Duodenal mucosa (tissue), 2 donors: ENCODE measurements around the gene ARHGEF3.

Experiments used
- H3K27ac ChIP-seq: one replicate; pipeline ENCODE4 v1.7.0; 2013; ENCODE audit warnings: low read depth, low read length
- H3K27me3 ChIP-seq, 2 donors: one replicate each; pipeline ENCODE4 v1.7.0; 2013; ENCODE audit warnings: low read length in 2 of 2, control low read depth in 1 of 2; ENCODE audit not compliant: insufficient read depth in 2 of 2, control insufficient read depth in 1 of 2
- H3K36me3 ChIP-seq, 2 donors: one replicate each; pipeline ENCODE4 v1.7.0; 2013; ENCODE audit warnings: low read length in 2 of 2, control low read depth in 1 of 2; ENCODE audit not compliant: insufficient read depth in 2 of 2, control insufficient read depth in 1 of 2
- H3K4me1 ChIP-seq, 2 donors: one replicate each; pipeline ENCODE4 v1.7.0; 2013; ENCODE audit warnings: low read length in 2 of 2, control low read depth in 1 of 2; ENCODE audit not compliant: insufficient read depth in 2 of 2, control insufficient read depth in 1 of 2
- H3K4me3 ChIP-seq, 2 donors: one replicate each; pipeline ENCODE4 v1.7.0; 2013; ENCODE audit warnings: low read length in 2 of 2, low read depth in 1 of 2
- H3K9ac ChIP-seq, 2 donors: one replicate each; pipeline ENCODE4 v1.7.0; 2013; ENCODE audit warnings: low read length in 2 of 2, low read depth in 1 of 2
- H3K9me3 ChIP-seq, 2 donors: one replicate each; pipeline ENCODE4 v1.7.0; 2013; ENCODE audit warnings: low read length in 2 of 2, control low read depth in 1 of 2; ENCODE audit not compliant: control insufficient read depth in 1 of 2

The ARHGEF3 gene

GRCh38 chr3:56811546-56812202 lies 9.9 kb upstream of the ARHGEF3 start:
- Histone ChIP-seq H3K4me3 (no peak overlapping the region), H3K36me3 (no peaks in the 10 kb centered on the region), H3K9ac (no peak overlapping the region), H3K27ac (no peak overlapping the region), H3K9me3 (no peaks in the 10 kb centered on the region), H3K27me3 (no peaks in the 10 kb centered on the region), H3K4me1 (no peaks in the 10 kb centered on the region)

DNA sequence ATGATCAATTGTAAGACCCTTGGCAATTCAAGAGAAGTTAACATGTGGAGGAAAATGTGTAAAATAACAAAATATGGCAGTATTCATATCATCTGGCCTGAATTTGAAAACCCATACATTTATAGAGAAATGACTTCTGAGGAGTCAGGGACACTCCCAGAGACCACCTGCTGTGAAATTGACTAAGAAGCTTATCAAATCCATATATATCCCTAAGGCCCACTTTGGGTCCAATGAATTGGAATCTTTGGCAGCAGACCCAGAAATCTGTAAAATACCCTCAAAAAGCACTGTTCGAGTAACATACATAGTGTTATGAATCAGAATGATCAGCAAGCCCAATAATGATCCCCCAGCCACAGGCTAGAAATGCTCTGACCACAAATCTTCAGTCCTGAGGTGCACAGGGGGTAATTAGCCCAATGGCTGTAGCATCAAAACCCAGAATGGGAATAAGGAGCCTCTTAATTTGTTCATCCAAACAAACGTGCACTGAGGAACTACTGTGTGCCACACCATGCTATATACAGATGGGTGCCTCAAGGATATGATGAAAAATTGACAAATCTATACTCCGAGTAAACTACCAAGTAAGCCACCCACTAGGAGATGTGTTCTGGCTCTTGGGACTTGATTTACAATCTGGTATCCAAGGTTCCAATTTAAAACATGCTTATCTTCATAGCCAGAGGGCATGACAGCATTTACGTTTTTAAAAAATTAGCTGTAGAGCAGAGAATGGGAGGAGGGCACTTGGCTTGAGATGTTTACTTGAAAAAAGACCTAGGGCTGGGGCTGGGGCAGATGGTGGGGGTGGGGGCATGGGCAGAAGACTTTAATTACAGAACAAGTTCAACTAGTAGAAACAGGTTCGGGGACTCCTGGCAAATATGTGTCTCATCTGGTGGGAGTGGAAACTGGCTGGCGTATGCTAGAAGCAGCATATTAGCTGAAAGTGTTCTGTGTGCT lies 9.1 kb upstream of the ARHGEF3 start:
- H3K36me3 ChIP-seq = no peaks in the 10 kb centered on the region
- no peak overlapping the region for H3K9ac ChIP-seq
- H3K27me3 ChIP-seq = no peaks in the 10 kb centered on the region
- H3K4me1 ChIP-seq = no peaks in the 10 kb centered on the region
- H3K27ac ChIP-seq = no peak overlapping the region
- H3K4me3 ChIP-seq = no peak overlapping the region
- no peaks in the 10 kb centered on the region for H3K9me3 ChIP-seq

- Histone ChIP-seq H3K36me3 (no peaks in the 10 kb centered on the region), H3K27me3 (no peaks in the 10 kb centered on the region), H3K27ac (no peak overlapping the region), H3K4me3 (no peak overlapping the region), H3K9me3 (no peaks in the 10 kb centered on the region), H3K9ac (no peak overlapping the region), H3K4me1 (peaks cover 1 to 3% of the 10 kb centered on the region in 2 donors)
Observed at GRCh38 chr3:56806407-56806806, 4.7 kb upstream of the ARHGEF3 start.

- H3K4me1 ChIP-seq = peaks cover 14 to 21% of the 10 kb centered on the region in 2 donors
- no peaks in the 10 kb centered on the region for H3K36me3 ChIP-seq
- no peak overlapping the region for H3K27ac ChIP-seq
- no peaks in the 10 kb centered on the region for H3K27me3 ChIP-seq
- H3K9me3 ChIP-seq = no peaks in the 10 kb centered on the region
- H3K9ac ChIP-seq = no peak overlapping the region
- H3K4me3 ChIP-seq = no peak overlapping the region
Observed at GRCh38 chr3:56802790-56803189, 1.0 kb upstream of the ARHGEF3 start.

DNA sequence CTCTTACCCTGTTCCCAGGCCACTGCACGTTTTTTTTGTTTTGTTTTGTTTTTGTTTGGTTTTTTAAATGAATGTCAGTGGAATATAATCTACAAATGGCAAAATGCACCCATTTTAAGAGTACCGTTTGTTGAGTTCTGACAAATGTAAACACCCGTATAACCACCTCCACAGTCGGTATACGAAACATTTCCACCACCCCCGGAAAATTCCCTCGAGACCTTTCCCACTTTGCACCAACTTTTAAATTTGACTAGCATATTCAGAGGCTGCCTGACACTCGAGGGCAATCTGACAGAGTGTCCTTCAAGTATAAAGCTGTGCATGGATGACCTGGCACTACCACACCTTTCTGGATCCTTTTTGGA lies 613 bp upstream of the ARHGEF3 start:
- Histone ChIP-seq H3K4me3 (peak overlapping the region; percentile 87 to 92), H3K4me1 (peaks cover 14 to 21% of the 10 kb centered on the region in 2 donors), H3K27me3 (no peaks in the 10 kb centered on the region), H3K9ac (peak overlapping the region; percentile 45 to 53), H3K27ac (no peak overlapping the region), H3K9me3 (no peaks in the 10 kb centered on the region), H3K36me3 (no peaks in the 10 kb centered on the region)

DNA sequence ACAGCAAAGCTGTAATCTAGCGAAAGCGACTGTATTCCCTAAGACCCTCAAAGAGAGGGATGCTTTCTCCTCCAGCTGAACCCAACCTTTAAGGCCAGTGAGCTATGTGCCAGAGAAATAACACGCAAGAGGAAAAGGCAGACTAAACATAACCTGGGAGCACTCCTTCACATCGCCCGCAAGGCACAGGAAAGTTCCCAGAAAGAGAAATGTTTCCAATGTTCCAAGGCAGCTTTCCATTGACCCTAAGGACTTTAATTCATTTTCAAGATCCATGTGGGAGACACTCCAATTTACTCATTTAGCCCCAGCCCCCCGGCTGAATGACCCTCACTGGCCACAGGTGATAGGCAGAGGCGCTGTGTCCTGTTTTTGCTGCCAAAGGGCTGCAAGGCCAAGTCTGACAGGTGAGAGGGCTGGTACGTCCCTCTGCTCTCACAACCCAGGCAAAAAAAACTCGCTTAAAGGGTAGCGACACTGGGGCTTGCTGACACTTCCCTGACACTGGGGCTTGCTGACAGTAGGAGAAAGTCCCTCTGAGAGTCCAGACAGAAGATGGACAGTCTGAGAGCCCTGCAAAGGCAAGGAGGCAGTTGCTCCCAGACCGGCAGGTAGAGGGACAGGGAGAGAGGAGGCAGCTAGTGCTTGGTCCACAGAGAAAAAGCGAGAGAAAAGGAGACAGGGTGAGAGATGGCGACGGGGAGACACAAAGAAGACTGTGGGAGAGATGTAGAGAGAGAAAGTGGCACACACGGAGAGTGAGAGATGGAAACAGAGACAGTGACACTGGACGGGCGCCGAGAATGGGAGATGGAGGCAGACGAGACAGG lies 702 bp downstream of the ARHGEF3 start:
- Histone ChIP-seq H3K36me3 (no peaks in the 10 kb centered on the region), H3K27ac (peak overlapping the region; percentile 13), H3K9ac (peak overlapping the region; percentile 54 to 86), H3K27me3 (no peaks in the 10 kb centered on the region), H3K9me3 (no peaks in the 10 kb centered on the region), H3K4me1 (peaks cover 21 to 27% of the 10 kb centered on the region in 2 donors), H3K4me3 (peak overlapping the region; percentile 87 to 92)

DNA sequence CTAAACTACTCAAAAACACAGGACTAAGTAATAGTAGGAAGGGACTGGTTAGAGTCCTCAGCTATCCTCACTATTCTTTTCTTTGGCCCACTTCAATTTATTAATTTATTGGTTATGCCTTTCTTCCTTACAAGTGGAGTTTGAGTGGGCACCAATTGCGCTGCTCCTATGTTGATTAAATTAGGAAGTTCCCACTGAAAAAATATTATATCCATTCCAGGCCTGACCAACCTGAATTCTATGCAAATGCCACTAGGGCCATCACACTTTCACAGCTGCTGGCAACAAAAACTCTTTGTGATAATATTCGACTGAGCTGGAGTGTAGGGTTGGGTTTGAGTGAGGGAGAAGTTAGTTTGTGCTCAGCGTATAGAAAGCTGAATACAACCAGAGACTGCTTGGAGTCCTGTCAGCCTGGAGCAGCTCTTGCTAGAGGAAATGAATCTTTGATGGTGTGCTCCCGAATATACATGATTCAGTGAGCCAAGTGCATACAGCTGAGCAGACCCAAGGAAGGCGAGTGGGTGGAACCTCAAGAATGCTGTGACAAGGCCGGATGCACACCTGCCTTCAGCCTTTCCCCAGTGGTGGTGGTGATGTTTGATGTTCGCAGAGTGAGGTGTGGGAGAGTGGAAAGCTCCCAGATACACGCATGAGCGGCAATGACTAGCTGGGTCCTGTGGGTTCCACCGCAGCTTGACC lies 1.5 kb downstream of the ARHGEF3 start:
- Histone ChIP-seq H3K4me1 (peaks cover 22 to 27% of the 10 kb centered on the region in 2 donors), H3K9me3 (no peaks in the 10 kb centered on the region), H3K27ac (no peak overlapping the region), H3K4me3 (peak overlapping the region; percentile 87 to 92), H3K9ac (peak overlapping the region; percentile 54 to 86), H3K36me3 (no peaks in the 10 kb centered on the region), H3K27me3 (no peaks in the 10 kb centered on the region)

GRCh38 chr3:56799251-56799882 lies 2.4 kb downstream of the ARHGEF3 start:
- Histone ChIP-seq H3K4me3 (peak overlapping the region; percentile 41 to 50), H3K9me3 (no peaks in the 10 kb centered on the region), H3K27me3 (no peaks in the 10 kb centered on the region), H3K36me3 (no peaks in the 10 kb centered on the region), H3K27ac (no peak overlapping the region), H3K9ac (peak overlapping the region in 1 of 2 donors; percentile 31), H3K4me1 (peaks cover 22 to 27% of the 10 kb centered on the region in 2 donors)

GRCh38 chr3:56796996-56797395 lies 4.8 kb downstream of the ARHGEF3 start:
- Histone ChIP-seq H3K4me3 (no peak overlapping the region), H3K27me3 (no peaks in the 10 kb centered on the region), H3K9me3 (no peaks in the 10 kb centered on the region), H3K9ac (no peak overlapping the region), H3K4me1 (peaks cover 22 to 24% of the 10 kb centered on the region in 2 donors), H3K27ac (no peak overlapping the region), H3K36me3 (no peaks in the 10 kb centered on the region)
